GM19455 (cell line): ENCODE data around the gene RFNG.

Source experiments
- ATAC-seq: cut with Tn5 transposase; IDR thresholded peaks from one replicate; pipeline ENCODE4 v1.9.1; 2021; ENCODE audit not compliant: unreplicated experiment

Gene RFNG

GRCh38 chr17:82089723-82090548 lies 38.3 kb upstream of the RFNG start:
- no peak for ATAC-seq

- no peak for ATAC-seq
Observed at GRCh38 chr17:82088838-82089722, 37.5 kb upstream of the RFNG start.

DNA sequence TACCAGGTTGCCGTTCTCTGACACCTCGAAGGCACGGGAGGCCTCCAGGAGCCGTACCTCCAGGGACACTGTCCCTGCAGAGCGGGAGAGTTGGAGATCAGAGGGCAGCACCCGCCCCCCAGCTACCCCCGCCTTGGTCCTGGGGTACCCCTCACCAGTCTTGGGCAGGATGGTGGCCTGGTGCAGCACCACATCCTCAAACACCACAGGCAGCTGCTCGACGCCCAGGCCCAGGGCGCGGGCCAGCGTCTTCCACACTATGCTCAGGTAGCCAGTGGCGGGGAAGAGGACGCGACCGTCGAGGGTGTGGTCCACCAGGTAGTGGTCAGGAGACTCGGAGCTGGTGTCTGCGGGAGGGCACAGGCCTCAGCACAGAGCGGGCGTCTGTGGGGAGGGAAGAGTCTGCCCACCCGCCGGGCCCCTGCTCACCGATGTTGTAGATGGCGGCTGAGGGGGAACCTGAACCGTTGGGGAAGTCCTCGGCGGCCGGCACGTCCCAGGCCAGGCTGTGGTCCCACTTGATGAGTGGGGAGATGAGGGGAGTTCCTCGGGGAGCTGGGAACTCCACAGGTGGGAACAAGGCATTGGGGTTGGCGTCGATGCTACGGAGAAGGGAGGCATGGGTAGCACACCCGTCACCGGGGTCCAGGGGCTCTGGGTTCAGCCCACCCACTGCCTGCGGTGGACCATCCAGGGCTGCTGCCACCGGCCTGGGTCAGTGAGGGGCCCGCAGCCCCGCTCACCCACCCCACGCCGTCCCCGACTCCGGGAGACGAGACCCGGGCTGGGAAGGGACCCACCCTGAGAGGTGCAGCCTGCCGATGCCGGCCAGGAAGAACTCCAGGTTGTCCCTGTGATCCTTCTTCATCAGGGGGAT lies 36.6 kb upstream of the RFNG start:
- ATAC-seq, result no peak

DNA sequence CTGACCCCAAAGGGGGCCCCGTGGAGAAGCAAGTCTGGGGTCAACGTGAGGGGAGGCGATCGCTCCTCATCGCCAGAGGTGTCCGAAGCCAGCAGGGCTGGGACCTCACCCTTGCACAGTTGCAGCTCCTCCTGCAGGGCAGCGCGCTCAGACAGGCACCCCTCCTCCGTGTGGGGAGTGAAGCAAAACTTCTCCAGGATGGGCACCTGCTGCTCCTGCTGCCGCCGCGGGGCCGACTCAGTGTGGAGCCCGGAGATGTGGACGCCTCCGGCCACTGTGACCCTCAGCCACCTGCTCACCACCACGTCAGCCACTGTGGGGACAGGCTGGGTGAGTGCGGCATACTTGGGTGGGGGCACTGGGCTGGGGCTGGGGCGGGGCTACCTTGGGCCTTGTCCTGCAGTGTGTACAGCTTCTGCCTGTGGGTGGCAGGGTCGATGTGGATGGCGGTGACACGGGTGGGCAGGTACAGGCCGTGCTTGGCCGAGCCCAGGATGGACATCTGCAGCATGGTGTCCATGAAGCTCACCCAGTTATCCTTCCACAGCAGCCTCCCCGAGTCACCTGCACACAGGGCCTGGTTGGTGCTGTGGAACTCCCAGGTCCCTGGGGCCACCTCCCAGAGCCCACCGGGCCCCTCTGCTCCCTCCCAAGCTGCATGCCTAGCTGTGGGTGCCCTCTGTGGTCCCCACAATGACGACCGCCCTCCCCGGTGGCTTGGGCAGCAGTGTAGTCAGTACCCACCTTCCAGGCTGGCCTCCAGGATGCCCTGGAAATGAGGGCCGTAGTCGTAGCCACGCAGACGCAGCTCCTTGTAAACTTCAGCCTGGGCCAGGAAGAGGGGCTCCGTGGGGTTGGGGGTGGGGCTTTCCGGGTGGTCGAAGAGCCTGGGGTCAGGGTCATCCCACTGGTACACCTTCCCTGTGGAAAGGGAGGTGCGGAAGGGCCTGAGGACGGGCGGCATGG lies 35.6 kb upstream of the RFNG start:
- no peak for ATAC-seq

GRCh38 chr17:82085931-82086764 lies 34.5 kb upstream of the RFNG start:
- no peak for ATAC-seq

GRCh38 chr17:82085031-82085861 lies 33.6 kb upstream of the RFNG start:
- ATAC-seq, result no peak

- ATAC-seq, result no peak
Observed at GRCh38 chr17:82084373-82085030, 32.9 kb upstream of the RFNG start.

GRCh38 chr17:82083533-82084359 lies 32.1 kb upstream of the RFNG start:
- ATAC-seq, result no peak

- no peak for ATAC-seq
Observed at GRCh38 chr17:82083009-82083408, 31.4 kb upstream of the RFNG start.

GRCh38 chr17:82082456-82082855 lies 30.8 kb upstream of the RFNG start:
- no peak for ATAC-seq

- no peak for ATAC-seq
Observed at GRCh38 chr17:82081966-82082365, 30.4 kb upstream of the RFNG start.

GRCh38 chr17:82081546-82081945 lies 29.9 kb upstream of the RFNG start:
- no peak for ATAC-seq

- ATAC-seq, result no peak
Observed at GRCh38 chr17:82080789-82081464, 29.3 kb upstream of the RFNG start.

GRCh38 chr17:82080048-82080788 lies 28.6 kb upstream of the RFNG start:
- no peak for ATAC-seq

DNA sequence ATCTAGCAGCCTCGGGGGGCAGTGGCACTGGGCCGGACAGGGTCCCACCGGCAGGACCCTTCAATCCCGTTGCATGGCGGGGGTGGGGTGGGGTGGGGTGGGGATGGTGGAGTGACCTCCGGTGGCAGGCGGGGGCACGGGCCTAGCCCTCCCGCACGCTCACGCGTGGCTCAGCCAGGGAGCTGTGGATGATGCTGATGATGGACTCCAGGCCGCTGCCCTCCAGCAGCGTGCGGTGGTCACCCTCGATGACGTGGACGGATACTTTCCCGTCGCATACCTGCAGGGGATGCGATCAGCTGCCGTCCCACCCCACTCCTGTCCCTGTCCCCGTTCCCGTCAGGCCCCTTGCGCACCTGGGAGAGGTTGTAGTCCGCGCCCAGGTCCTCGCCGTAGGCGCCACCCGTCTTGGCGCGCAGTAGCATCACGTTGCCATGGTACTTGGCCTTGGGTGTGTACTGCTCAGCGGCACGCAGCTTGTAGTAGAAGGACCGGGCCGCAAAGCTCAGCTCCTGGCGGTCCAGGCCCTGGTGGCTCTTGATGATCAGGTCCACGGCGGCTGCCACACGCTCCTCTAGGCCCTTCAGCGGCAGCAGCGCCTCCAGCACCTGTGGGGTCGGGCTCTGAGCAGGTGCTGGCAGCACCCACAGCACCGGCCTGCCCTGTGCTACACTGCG lies 27.5 kb upstream of the RFNG start:
- ATAC-seq, result no peak
